ENCODE results near the gene WAPL. TPM values are rescaled to one million over a fixed set of nuclear protein-coding genes. Genes with fewer than 3 reads are reported as not detected.

WAPL gene, protein sequence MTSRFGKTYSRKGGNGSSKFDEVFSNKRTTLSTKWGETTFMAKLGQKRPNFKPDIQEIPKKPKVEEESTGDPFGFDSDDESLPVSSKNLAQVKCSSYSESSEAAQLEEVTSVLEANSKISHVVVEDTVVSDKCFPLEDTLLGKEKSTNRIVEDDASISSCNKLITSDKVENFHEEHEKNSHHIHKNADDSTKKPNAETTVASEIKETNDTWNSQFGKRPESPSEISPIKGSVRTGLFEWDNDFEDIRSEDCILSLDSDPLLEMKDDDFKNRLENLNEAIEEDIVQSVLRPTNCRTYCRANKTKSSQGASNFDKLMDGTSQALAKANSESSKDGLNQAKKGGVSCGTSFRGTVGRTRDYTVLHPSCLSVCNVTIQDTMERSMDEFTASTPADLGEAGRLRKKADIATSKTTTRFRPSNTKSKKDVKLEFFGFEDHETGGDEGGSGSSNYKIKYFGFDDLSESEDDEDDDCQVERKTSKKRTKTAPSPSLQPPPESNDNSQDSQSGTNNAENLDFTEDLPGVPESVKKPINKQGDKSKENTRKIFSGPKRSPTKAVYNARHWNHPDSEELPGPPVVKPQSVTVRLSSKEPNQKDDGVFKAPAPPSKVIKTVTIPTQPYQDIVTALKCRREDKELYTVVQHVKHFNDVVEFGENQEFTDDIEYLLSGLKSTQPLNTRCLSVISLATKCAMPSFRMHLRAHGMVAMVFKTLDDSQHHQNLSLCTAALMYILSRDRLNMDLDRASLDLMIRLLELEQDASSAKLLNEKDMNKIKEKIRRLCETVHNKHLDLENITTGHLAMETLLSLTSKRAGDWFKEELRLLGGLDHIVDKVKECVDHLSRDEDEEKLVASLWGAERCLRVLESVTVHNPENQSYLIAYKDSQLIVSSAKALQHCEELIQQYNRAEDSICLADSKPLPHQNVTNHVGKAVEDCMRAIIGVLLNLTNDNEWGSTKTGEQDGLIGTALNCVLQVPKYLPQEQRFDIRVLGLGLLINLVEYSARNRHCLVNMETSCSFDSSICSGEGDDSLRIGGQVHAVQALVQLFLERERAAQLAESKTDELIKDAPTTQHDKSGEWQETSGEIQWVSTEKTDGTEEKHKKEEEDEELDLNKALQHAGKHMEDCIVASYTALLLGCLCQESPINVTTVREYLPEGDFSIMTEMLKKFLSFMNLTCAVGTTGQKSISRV (N-terminal part only)
- 10 to 100 TPM; 33.5 to 45.8 (median 37.6) TPM for total RNA-seq

DNA sequence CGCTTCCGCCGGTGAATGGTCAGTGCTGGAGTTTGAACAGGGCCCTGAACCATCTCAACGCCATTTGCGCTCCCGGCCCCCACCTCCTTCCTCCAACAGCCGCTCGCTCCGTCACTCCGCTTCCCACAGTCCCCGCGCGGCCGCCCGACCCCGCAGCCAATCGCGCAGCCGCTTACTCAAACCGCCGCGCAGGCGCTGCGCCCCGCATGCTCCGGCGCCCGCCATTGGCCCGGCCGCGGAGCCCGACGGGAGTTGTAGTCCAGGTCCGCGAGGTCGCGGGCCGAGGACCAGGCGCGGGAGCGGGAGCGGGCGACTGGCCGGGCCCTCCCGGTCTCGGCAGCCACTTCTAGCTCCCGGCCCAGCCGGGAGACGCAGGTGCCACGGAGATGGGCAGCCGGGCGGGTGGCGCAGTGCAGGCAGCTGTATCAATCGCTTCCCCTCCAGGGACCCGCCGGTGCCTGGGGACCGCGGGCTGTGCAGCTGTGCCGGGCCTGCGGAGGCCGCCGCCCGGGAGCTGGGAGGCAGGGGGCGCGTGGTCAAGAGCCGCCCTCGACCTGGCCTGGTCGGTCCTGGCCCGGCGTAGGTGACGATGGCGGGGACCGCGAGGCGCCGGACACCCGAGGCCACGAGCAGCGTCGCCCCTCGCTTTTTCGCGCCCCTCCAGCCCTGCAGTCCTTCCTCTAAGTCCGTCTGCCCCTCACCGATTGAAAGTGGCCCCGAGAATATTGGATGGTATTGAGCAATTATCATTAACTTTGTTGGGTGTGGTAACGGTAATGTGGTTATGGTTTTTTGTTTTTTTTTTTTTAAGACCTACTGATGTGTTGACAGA, at the start of gene WAPL:
Gene WAPL, minus strand, starts transcription at position 115 of the 832 bp plus-strand sequence. CDS start 3,723 bp downstream, outside the sequence.
- TF ChIP-seq, protein P1, sequence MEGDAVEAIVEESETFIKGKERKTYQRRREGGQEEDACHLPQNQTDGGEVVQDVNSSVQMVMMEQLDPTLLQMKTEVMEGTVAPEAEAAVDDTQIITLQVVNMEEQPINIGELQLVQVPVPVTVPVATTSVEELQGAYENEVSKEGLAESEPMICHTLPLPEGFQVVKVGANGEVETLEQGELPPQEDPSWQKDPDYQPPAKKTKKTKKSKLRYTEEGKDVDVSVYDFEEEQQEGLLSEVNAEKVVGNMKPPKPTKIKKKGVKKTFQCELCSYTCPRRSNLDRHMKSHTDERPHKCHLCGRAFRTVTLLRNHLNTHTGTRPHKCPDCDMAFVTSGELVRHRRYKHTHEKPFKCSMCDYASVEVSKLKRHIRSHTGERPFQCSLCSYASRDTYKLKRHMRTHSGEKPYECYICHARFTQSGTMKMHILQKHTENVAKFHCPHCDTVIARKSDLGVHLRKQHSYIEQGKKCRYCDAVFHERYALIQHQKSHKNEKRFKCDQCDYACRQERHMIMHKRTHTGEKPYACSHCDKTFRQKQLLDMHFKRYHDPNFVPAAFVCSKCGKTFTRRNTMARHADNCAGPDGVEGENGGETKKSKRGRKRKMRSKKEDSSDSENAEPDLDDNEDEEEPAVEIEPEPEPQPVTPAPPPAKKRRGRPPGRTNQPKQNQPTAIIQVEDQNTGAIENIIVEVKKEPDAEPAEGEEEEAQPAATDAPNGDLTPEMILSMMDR (IDR thresholded peaks at IDR 0.05; ENCODE audit: low read depth), result no peak

GRCh38 chr10:86569335-86569734, 47.7 kb upstream of the WAPL start:
- TF ChIP-seq, protein P1 (IDR thresholded peaks at IDR 0.05; ENCODE audit: low read depth), result no peak

- TF ChIP-seq, protein P1 (IDR thresholded peaks at IDR 0.05; ENCODE audit: low read depth), result no peak
These were observed 35.5 kb upstream of the WAPL start for GRCh38 chr10:86556933-86557649.

- TF ChIP-seq, protein P1 (IDR thresholded peaks at IDR 0.05; ENCODE audit: low read depth), result no peak
These were observed 34.9 kb upstream of the WAPL start for GRCh38 chr10:86556532-86556931.

- TF ChIP-seq, protein P1 (IDR thresholded peaks at IDR 0.05; ENCODE audit: low read depth), result no peak
These were observed 32.0 kb upstream of the WAPL start for GRCh38 chr10:86553639-86554038.

DNA sequence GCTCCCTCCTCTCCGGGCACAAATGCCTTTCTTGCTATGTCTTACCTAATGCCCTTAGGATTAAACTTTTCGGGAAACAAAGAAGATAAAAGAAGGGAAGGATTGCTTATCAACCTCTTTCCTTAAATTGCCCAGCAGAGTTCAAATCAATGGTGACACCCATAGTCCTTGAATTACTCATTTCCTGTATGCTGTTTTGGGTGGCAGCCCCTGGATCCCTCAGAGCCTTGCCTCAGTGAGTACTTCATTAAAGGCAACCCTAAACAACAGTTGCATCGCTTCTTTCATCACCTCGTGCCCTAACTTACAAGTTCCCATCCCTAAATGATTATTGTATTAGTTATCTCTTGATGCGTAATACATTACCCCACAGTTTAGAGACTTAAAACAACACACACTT, 31.6 kb upstream of the WAPL start:
- TF ChIP-seq, protein P1 (IDR thresholded peaks at IDR 0.05; ENCODE audit: low read depth), result no peak

Measured in subcutaneous adipose tissue (tissue), 4 donors.